ENCODE measurements around the gene DRGX. TPM values are rescaled to one million over a fixed set of nuclear protein-coding genes. Genes with fewer than 3 reads are reported as not detected.

DRGX gene
- total and polyA plus RNA-seq, 2 donors (not counting 1 experiment from before 2014, with no cell fraction given): not detected

DNA sequence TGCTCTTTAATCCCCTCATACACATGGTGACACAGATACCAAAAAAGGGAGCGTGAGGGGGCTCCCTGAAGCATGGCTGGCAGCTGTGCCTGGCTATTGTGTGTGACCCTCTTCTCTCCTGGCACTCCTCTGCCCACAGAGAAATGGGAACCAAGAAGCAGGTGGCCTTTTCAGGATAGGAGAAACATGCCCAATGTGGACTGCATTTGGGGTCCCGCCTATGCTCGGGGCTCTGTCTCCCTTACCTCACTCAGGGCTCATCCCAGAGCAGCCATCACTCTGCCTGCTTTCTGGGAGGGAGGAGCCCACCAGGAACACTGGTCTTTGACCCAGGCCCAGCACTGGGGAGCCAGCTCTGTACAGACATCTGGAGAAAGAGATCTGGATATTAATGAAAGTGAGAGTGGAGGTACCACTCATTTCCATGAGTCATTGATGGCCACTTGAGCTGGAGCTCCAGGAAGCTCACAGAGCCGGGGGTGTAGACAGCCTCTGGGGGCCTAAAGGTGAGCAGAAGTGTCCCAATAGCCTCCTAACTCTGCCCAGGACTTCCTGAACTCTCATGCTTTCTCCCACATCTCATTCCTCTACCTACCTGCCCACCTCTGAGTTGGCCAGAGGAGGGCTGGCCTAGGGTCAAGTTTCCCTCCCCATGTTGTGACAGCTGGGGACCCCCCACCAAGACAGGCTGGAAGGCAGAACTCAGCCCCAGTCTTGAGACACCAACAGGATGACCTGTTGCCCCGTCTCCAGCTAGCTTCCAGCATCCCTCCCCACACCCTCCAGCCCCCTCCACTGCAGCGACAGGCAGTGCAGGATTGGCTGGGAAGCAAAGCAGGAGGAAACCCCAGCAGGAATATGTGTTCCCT is 42.6 kb downstream of the DRGX start:
- Histone ChIP-seq H3K4me2 (replicated peaks; ENCODE audit: low read depth, low read length, poor library complexity, severe bottlenecking) (no peak overlapping the region), H3K27me3 (replicated peaks in 1 of 4; ENCODE audit: control extremely low read depth in 1 of 4, control insufficient read depth in 3 of 4, insufficient read depth in 4 of 4, low read length in 3 of 4) (peaks cover 0 to 2% (median 0%) of the 10 kb centered on the region in 4 experiments), H3K27ac (ENCODE audit: low read length in 2 of 2) (no peak overlapping the region), H4K20me1 (ENCODE audit: control insufficient read depth, insufficient read depth, low read length, poor library complexity, severe bottlenecking) (no peaks in the 10 kb centered on the region), H2AFZ (ENCODE audit: insufficient read depth, low read depth, low read length, poor library complexity, severe bottlenecking) (no peak overlapping the region), H3K4me3 (ENCODE audit: control extremely low read depth in 1 of 5, extremely low read depth in 1 of 5, insufficient read depth in 1 of 5, low read depth in 2 of 5, low read length in 4 of 5) (no peak overlapping the region), H3K36me3 (replicated peaks in 1 of 2; ENCODE audit: control extremely low read depth in 1 of 2, control insufficient read depth in 1 of 2, extremely low read depth in 1 of 2, insufficient read depth in 2 of 2, low read length in 1 of 2) (no peaks in the 10 kb centered on the region), H3K9me3 (ENCODE audit: control extremely low read depth in 1 of 3, control insufficient read depth in 2 of 3, insufficient read depth in 1 of 3, low read length in 2 of 3) (peaks cover 0 to 22% (median 8%) of the 10 kb centered on the region in 3 donors), H3K4me1 (ENCODE audit: control insufficient read depth in 2 of 2, insufficient read depth in 2 of 2, low read length in 2 of 2) (no peaks in the 10 kb centered on the region), H3K9ac (ENCODE audit: low read length) (no peak overlapping the region), H3K79me2 (ENCODE audit: control insufficient read depth, insufficient read depth, low read length) (no peaks in the 10 kb centered on the region)
- WGBS (ENCODE audit: insufficient coverage): 93% methylated on average over 4 of the region's 6 CpGs
- ChIA-PET POLR2A (no interaction called here), CTCF (interaction anchor here (1.1 kb wide), 1 partner anchor 189 kb away, joined by 3 read pairs; no protein-coding TSS in a partner anchor)
- ATAC-seq (ENCODE audit: low read depth) (no peak), DNase-seq (no peak)
- Mint-ChIP-seq H3K9me3 (ENCODE audit: insufficient read depth) (peaks cover 5% of the 10 kb centered on the region), H3K4me3 (no peak overlapping the region), H3K27me3 (peaks cover 13% of the 10 kb centered on the region), H3K4me1 (no peaks in the 10 kb centered on the region), H3K27ac (no peak overlapping the region)
- intact Hi-C loops (cut with micrococcal nuclease): no loop called here
- TF ChIP-seq EZH2 (IDR thresholded peaks at IDR 0.05; ENCODE audit: borderline replicate concordance, insufficient read depth, low read depth, low read length, poor library complexity, severe bottlenecking): no peak
- TF ChIP-seq, protein P1, sequence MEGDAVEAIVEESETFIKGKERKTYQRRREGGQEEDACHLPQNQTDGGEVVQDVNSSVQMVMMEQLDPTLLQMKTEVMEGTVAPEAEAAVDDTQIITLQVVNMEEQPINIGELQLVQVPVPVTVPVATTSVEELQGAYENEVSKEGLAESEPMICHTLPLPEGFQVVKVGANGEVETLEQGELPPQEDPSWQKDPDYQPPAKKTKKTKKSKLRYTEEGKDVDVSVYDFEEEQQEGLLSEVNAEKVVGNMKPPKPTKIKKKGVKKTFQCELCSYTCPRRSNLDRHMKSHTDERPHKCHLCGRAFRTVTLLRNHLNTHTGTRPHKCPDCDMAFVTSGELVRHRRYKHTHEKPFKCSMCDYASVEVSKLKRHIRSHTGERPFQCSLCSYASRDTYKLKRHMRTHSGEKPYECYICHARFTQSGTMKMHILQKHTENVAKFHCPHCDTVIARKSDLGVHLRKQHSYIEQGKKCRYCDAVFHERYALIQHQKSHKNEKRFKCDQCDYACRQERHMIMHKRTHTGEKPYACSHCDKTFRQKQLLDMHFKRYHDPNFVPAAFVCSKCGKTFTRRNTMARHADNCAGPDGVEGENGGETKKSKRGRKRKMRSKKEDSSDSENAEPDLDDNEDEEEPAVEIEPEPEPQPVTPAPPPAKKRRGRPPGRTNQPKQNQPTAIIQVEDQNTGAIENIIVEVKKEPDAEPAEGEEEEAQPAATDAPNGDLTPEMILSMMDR (IDR thresholded peaks at IDR 0.05): no peak

DNA sequence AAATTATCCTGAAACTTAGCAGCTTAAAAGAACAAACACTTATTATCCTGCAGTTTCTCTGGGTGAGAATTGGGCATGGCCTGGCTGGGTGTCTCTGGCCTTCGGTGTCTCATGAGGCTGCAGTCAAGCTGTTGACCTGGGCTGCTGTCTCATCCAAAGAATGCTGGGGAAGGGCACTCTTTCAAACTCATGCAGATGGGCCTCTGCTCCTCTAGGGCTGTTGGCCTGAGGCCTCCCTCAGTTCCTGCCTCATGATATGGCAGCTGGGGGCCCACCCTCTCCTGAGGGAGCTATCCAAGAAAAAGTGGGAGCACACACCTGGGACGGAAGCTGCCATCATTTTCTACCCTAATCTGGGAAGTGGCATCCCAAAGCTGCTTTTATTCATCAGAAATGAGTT is 43.6 kb downstream of the DRGX start:
- no peak for ATAC-seq (ENCODE audit: low read depth)
- TF ChIP-seq, protein P1 (IDR thresholded peaks at IDR 0.05): no peak
- no peak for TF ChIP-seq EZH2 (IDR thresholded peaks at IDR 0.05; ENCODE audit: borderline replicate concordance, insufficient read depth, low read depth, low read length, poor library complexity, severe bottlenecking)
- Histone ChIP-seq H4K20me1 (ENCODE audit: control insufficient read depth, insufficient read depth, low read length, poor library complexity, severe bottlenecking) (no peaks in the 10 kb centered on the region), H3K79me2 (ENCODE audit: control insufficient read depth, insufficient read depth, low read length) (no peaks in the 10 kb centered on the region), H3K9me3 (ENCODE audit: control extremely low read depth in 1 of 3, control insufficient read depth in 2 of 3, insufficient read depth in 1 of 3, low read length in 2 of 3) (peaks cover 0 to 19% (median 8%) of the 10 kb centered on the region in 3 donors), H3K9ac (ENCODE audit: low read length) (no peak overlapping the region), H3K4me2 (replicated peaks; ENCODE audit: low read depth, low read length, poor library complexity, severe bottlenecking) (no peak overlapping the region), H3K4me1 (ENCODE audit: control insufficient read depth in 2 of 2, insufficient read depth in 2 of 2, low read length in 2 of 2) (no peaks in the 10 kb centered on the region), H2AFZ (ENCODE audit: insufficient read depth, low read depth, low read length, poor library complexity, severe bottlenecking) (no peak overlapping the region), H3K27me3 (replicated peaks in 1 of 4; ENCODE audit: control extremely low read depth in 1 of 4, control insufficient read depth in 3 of 4, insufficient read depth in 4 of 4, low read length in 3 of 4) (peaks cover 0 to 2% (median 0%) of the 10 kb centered on the region in 4 experiments), H3K4me3 (ENCODE audit: control extremely low read depth in 1 of 5, extremely low read depth in 1 of 5, insufficient read depth in 1 of 5, low read depth in 2 of 5, low read length in 4 of 5) (no peak overlapping the region), H3K27ac (ENCODE audit: low read length in 2 of 2) (no peak overlapping the region), H3K36me3 (replicated peaks in 1 of 2; ENCODE audit: control extremely low read depth in 1 of 2, control insufficient read depth in 1 of 2, extremely low read depth in 1 of 2, insufficient read depth in 2 of 2, low read length in 1 of 2) (no peaks in the 10 kb centered on the region)
- CTCF ChIA-PET: no interaction called here
- no peak overlapping the region for H3K27ac Mint-ChIP-seq
- peaks cover 9% of the 10 kb centered on the region for H3K27me3 Mint-ChIP-seq
- no peak for DNase-seq
- POLR2A ChIA-PET: no interaction called here
- 86% methylated on average over 1 of the region's 2 CpGs for WGBS (ENCODE audit: insufficient coverage)
- intact Hi-C loops (cut with micrococcal nuclease): no loop called here
- H3K4me3 Mint-ChIP-seq: no peak overlapping the region
- no peaks in the 10 kb centered on the region for H3K4me1 Mint-ChIP-seq
- H3K9me3 Mint-ChIP-seq (ENCODE audit: insufficient read depth): peaks cover 5% of the 10 kb centered on the region

All from B cell (primary cell).